Breast epithelium (tissue), 4 donors: Measurements from ENCODE around the gene OBSCN. TPM values are rescaled to one million over a fixed set of nuclear protein-coding genes. Genes with fewer than 3 reads are reported as not detected.

Experiments used
- DNase-seq, 2 donors: peaks; one replicate each; pipeline ENCODE4 v3.0.0-alpha.2; 2019; ENCODE audit warnings: low spot score in 2 of 2
- H3K27ac ChIP-seq, 2 donors: fragments of 200-600 bp; sonication (generic) in 1 of 2; one replicate each; pipeline ENCODE4 v1.5.1; 2016 to 2019; ENCODE audit warnings: mild to moderate bottlenecking in 1 of 2
- H3K27me3 ChIP-seq, 2 donors: fragments of 200-600 bp; sonication (generic) in 1 of 2; one replicate each; pipeline versions ENCODE4 v1.5.1 to v1.6.0; 2017 to 2019; ENCODE audit warnings: control low read depth in 1 of 2, mild to moderate bottlenecking in 1 of 2
- H3K36me3 ChIP-seq: fragments of 200-600 bp; one replicate; pipeline ENCODE4 v1.5.1; 2019
- H3K4me1 ChIP-seq, 2 donors: fragments of 200-600 bp; sonication (generic); one replicate each; pipeline ENCODE4 v1.5.1; 2016 to 2019; ENCODE audit warnings: control low read depth in 1 of 2
- H3K4me3 ChIP-seq, 3 donors: fragments of 200-600 bp; sonication (generic); 1 replicate in 2 of 3; 2 replicates in 1 of 3; pipeline ENCODE4 v1.5.1; 2016 to 2019; ENCODE audit warnings: mild to moderate bottlenecking in 3 of 3, moderate library complexity in 2 of 3
- H3K9me3 ChIP-seq, 2 donors: fragments of 200-600 bp; sonication (generic) in 1 of 2; one replicate each; pipeline ENCODE4 v1.5.1; 2016 to 2019; ENCODE audit warnings: control low read depth in 1 of 2
- POLR2A ChIP-seq: fragments of 450-650 bp; IDR thresholded peaks from one replicate; pipeline ENCODE4 v1.6.1; 2016; ENCODE audit warnings: antibody characterized with exemption, mild to moderate bottlenecking, moderate library complexity
- POLR2AphosphoS5 ChIP-seq, 3 donors: sonication (generic); formaldehyde crosslinking; IDR thresholded peaks; one replicate each; pipeline ENCODE4 v1.6.1; 2017; ENCODE audit warnings: antibody characterized with exemption in 3 of 3
- intact Hi-C: fragments of 100-400 bp; cut with DNase I; formaldehyde crosslinking; loops from one replicate; pipeline ENCODE4 v1.15.1; 2023; ENCODE audit warnings: low total_unique reads
- total RNA-seq, 3 donors: library from RNA; depleted of rRNA; stranded (reverse); fragments of >200 nt; gene quantifications; one replicate each; pipeline ENCODE4 v1.1.0, GENCODE V29; 2016
- TF ChIP-seq, protein P1 (sequence below), 3 donors: fragments of 450-650 bp; IDR thresholded peaks; one replicate each; pipeline ENCODE4 v1.5.1; 2016 to 2017; ENCODE audit warnings: antibody characterized with exemption in 3 of 3, mild to moderate bottlenecking in 3 of 3, moderate library complexity in 3 of 3

The OBSCN gene
- total RNA-seq, 3 donors from 2014 or later = 3.0 to 40.0 (median 27.9) TPM

DNA sequence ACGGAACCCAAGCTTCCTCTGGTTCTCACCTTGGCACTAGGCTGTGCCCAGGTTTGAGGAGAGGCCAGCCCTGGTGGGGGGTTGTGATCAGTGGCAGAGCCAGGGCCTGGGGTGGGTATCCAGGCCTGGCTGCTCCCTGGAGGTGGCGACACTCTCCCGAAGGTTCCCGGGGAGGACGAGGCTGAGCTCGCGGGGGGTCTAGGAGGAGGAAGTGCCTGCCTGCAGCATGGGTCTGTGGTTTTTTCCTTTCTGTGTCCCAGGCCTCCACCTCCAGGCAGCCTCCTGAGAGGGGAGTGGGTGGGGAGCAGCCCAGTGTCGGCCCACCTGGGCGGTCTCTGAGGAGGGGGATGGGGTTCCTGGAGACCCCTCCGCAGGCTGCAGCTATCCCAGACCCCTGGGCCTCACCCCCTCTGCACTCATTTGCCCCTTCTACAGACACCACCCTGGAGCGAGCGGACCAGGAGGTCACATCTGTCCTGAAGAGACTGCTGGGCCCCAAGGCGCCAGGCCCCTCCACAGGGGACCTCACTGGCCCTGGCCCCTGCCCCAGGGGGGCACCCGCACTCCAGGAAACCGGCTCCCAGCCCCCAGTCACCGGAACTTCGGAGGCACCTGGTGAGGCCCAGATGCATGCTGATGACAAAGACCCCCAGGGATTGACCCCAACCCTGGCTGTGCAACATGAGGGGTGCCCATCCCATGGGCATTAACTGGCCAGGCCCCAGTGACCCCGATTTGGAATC, 154.5 kb downstream of the OBSCN start:
- no peaks in the 10 kb centered on the region for H3K27me3 ChIP-seq
- H3K27ac ChIP-seq = no peak overlapping the region
- no peak for TF ChIP-seq POLR2A
- no peak for TF ChIP-seq POLR2AphosphoS5 (IDR thresholded peaks at IDR 0.05)
- TF ChIP-seq, protein P1, sequence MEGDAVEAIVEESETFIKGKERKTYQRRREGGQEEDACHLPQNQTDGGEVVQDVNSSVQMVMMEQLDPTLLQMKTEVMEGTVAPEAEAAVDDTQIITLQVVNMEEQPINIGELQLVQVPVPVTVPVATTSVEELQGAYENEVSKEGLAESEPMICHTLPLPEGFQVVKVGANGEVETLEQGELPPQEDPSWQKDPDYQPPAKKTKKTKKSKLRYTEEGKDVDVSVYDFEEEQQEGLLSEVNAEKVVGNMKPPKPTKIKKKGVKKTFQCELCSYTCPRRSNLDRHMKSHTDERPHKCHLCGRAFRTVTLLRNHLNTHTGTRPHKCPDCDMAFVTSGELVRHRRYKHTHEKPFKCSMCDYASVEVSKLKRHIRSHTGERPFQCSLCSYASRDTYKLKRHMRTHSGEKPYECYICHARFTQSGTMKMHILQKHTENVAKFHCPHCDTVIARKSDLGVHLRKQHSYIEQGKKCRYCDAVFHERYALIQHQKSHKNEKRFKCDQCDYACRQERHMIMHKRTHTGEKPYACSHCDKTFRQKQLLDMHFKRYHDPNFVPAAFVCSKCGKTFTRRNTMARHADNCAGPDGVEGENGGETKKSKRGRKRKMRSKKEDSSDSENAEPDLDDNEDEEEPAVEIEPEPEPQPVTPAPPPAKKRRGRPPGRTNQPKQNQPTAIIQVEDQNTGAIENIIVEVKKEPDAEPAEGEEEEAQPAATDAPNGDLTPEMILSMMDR (IDR thresholded peaks at IDR 0.05) = no peak
- no peaks in the 10 kb centered on the region for H3K4me1 ChIP-seq
- intact Hi-C loops = no loop called here
- no peak overlapping the region for H3K4me3 ChIP-seq
- no peak for DNase-seq
- H3K36me3 ChIP-seq = no peaks in the 10 kb centered on the region
- no peaks in the 10 kb centered on the region for H3K9me3 ChIP-seq

DNA sequence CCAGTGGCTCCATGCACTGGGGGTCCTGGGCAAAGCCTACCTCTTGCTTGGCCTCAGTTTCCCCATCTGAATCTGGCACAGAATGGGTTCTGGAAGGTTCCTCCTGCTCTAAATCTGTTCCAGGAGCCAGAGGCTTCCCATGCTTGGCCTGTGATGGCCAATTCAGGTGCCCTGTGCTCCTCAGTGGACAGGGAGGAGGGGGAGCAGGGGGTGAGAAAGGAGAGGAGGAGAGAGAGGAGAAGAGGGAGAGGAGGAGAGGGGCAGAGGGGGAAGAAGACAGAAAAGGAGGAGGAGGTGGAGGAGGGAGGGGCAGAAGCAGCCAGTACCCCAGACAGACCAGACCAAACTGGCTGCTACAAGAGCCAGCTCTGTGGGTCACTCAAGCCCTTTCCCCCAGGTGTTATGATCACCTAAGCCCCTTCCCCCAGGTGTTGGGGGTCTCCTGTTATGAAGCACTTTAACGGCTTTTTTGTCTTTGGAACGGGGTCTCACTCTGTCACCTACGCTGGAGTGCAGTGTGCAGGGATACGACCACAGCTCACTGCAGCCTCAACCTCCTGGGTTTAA, 155.1 kb downstream of the OBSCN start:
- intact Hi-C loops = no loop called here
- Histone ChIP-seq H3K4me1 (no peaks in the 10 kb centered on the region), H3K27ac (no peak overlapping the region), H3K27me3 (no peaks in the 10 kb centered on the region), H3K9me3 (no peaks in the 10 kb centered on the region), H3K36me3 (no peaks in the 10 kb centered on the region), H3K4me3 (no peak overlapping the region)
- TF ChIP-seq POLR2AphosphoS5 (IDR thresholded peaks at IDR 0.05) (no peak), POLR2A (no peak)
- TF ChIP-seq, protein P1 (IDR thresholded peaks at IDR 0.05) = no peak
- DNase-seq = no peak

DNA sequence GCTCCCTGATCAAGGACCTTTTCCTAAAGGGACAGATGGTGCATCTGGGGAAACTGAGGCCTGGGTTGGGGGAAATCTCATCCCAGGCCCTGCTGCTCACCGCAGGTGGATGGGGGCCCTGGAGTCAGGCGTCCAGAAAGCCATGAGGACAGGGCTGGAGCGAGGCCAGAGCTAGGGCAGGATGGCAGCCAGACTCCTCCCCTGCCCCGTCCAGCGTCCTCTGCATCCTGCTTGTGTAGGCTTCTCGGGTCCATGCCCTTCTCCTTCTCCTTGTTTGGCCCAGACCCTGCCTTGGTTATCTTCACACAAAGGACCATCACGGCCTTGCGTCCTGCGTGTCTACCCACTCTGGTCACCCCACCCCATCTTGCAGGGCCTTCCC, 155.8 kb downstream of the OBSCN start:
- Histone ChIP-seq H3K27ac (no peak overlapping the region), H3K9me3 (no peaks in the 10 kb centered on the region), H3K36me3 (no peaks in the 10 kb centered on the region), H3K4me3 (no peak overlapping the region), H3K4me1 (no peaks in the 10 kb centered on the region), H3K27me3 (no peaks in the 10 kb centered on the region)
- TF ChIP-seq POLR2A (no peak), POLR2AphosphoS5 (IDR thresholded peaks at IDR 0.05) (no peak)
- TF ChIP-seq, protein P1 (IDR thresholded peaks at IDR 0.05) = no peak
- no peak for DNase-seq
- intact Hi-C loops = no loop called here

DNA sequence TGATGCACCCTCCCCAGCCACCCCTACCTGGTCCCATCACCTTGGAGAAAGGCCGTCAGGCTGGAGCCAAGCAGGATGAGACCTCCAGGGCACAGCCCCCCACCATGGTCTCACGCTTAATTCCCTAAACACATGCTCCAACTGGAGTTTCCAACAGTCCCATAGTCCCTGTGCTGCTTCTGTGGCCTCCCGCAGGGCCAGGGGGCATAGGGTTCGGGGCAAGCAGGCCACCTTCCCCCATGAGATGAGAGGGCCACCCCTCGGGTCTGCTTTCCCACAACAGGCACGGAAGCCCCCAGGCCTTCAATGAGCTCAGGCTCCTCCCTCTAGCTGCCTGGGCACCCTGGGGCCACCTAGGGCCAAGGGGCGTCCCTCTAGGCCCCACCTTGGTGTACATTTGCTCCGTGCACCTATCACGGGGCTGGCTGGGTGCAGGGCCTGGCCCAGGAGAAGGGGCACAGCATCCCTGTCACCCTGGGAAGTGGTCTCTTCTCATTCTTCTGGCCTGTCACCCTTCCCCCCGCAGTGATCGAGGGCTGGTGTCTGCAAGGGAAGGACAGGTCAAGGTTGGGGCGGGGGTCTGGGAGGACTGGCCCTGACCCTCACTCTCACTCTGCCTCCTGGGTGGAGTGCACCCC, 156.3 kb downstream of the OBSCN start:
- Histone ChIP-seq H3K4me3 (no peak overlapping the region), H3K36me3 (no peaks in the 10 kb centered on the region), H3K4me1 (no peaks in the 10 kb centered on the region), H3K27ac (no peak overlapping the region), H3K9me3 (no peaks in the 10 kb centered on the region), H3K27me3 (no peaks in the 10 kb centered on the region)
- no peak for TF ChIP-seq POLR2AphosphoS5 (IDR thresholded peaks at IDR 0.05)
- TF ChIP-seq, protein P1 (IDR thresholded peaks at IDR 0.05) = no peak
- intact Hi-C loops = no loop called here
- no peak for DNase-seq

DNA sequence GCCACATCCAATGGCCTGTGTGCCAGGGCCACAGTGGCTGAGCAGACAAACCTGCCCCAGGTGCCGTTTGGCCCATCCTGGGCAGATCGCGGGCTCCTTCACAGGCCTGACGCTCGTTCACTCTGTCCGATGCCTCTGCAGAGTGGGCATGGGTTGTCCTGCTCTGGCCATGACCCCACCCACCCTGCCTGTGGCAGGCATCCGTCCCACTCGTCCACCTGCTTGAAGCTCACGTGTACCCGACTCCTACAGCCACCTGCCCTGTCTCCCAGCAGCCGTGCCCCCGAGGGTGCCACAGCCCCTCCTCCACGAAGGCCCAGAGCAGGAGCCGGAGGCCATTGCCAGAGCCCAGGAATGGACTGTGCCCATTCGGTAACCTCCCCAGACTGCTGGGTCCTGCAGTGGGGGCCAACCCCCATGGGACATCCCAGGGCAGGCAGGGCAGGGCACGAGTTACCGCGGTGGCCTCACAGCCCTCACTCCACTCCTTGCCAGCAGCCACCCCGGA, 156.9 kb downstream of the OBSCN start:
- no peaks in the 10 kb centered on the region for H3K9me3 ChIP-seq
- no peak for DNase-seq

More for the DNA sequence above, 156.9 kb downstream of the OBSCN start:
- TF ChIP-seq, protein P1 (IDR thresholded peaks at IDR 0.05) = no peak
- no peak for TF ChIP-seq POLR2AphosphoS5 (IDR thresholded peaks at IDR 0.05)
- no peak overlapping the region for H3K27ac ChIP-seq
- no peak overlapping the region for H3K4me3 ChIP-seq
- H3K27me3 ChIP-seq = no peaks in the 10 kb centered on the region
- no peaks in the 10 kb centered on the region for H3K36me3 ChIP-seq
- intact Hi-C loops = no loop called here
- no peaks in the 10 kb centered on the region for H3K4me1 ChIP-seq
